NCI-H2081 (cell line): Measurements from ENCODE around the gene USP17L22.
"Not testable (repeated sequence)": the region's sequence is repeated elsewhere in the genome, so short reads cannot be mapped to it uniquely, and the experiment has no call there.

ENCODE experiments used
- DNase-seq, 2 experiments: peaks; one replicate each; lab custom pipeline; 2025; lab: John Stamatoyannopoulos, UW

USP17L22 gene

GRCh38 chr4:9267319-9267718 is at the start of gene USP17L22:
TSS of gene USP17L22 (plus strand) at chr4:9267619. CDS start at chr4:9267619, 0 bp downstream.
- DNase-seq: not testable (repeated sequence)

- not testable (repeated sequence) for DNase-seq
Observed at GRCh38 chr4:9219852-9220251, 47.6 kb upstream of the USP17L22 start, which contains the start of gene USP17L12. TSS of gene USP17L12 (plus strand) at chr4:9220152. CDS start at chr4:9220152, 0 bp downstream.

GRCh38 chr4:9224596-9224995 is 42.8 kb upstream of the USP17L22 start, which contains the start of gene USP17L13:
TSS of gene USP17L13 (plus strand) at chr4:9224896. CDS start at chr4:9224896, 0 bp downstream.
- DNase-seq: not testable (repeated sequence)

- DNase-seq: not testable (repeated sequence)
Observed at GRCh38 chr4:9230249-9230648, 37.2 kb upstream of the USP17L22 start.

- DNase-seq: not testable (repeated sequence)
Observed at GRCh38 chr4:9234085-9234484, 33.3 kb upstream of the USP17L22 start, which contains the start of gene USP17L15. TSS of gene USP17L15 (plus strand) at chr4:9234385. CDS start at chr4:9234385, 0 bp downstream.

- not testable (repeated sequence) for DNase-seq
Observed at GRCh38 chr4:9238461-9238860, 29.0 kb upstream of the USP17L22 start.

- DNase-seq: not testable (repeated sequence)
Observed at GRCh38 chr4:9243579-9243978, 23.8 kb upstream of the USP17L22 start, which contains the start of gene USP17L17. TSS of gene USP17L17 (plus strand) at chr4:9243879. CDS start at chr4:9243879, 0 bp downstream.

GRCh38 chr4:9247953-9248680 is 19.3 kb upstream of the USP17L22 start, which contains the start of gene USP17L18:
TSS of gene USP17L18 (plus strand) at chr4:9248630. CDS start at chr4:9248630, 0 bp downstream.
- not testable (repeated sequence) for DNase-seq

- DNase-seq: not testable (repeated sequence)
Observed at GRCh38 chr4:9253078-9253477, 14.3 kb upstream of the USP17L22 start, which contains the start of gene USP17L19. TSS of gene USP17L19 (plus strand) at chr4:9253378. CDS start at chr4:9253378, 0 bp downstream.

- not testable (repeated sequence) for DNase-seq
Observed at GRCh38 chr4:9257824-9258223, 9.6 kb upstream of the USP17L22 start, which contains the start of gene USP17L20. TSS of gene USP17L20 (plus strand) at chr4:9258124. CDS start at chr4:9258124, 0 bp downstream.

GRCh38 chr4:9262572-9262971 is 4.8 kb upstream of the USP17L22 start, which contains the start of gene USP17L21:
TSS of gene USP17L21 (plus strand) at chr4:9262872. CDS start at chr4:9262872, 0 bp downstream.
- not testable (repeated sequence) for DNase-seq

- not testable (repeated sequence) for DNase-seq
Observed at GRCh38 chr4:9271719-9272118, 4.3 kb downstream of the USP17L22 start.
